Measurements from ENCODE around the gene PITPNM1. TPM values are rescaled to one million over a fixed set of nuclear protein-coding genes. Genes with fewer than 3 reads are reported as not detected.

The PITPNM1 gene
- total RNA-seq, 2 donors from 2014 or later: 8.6 to 24.4 TPM

- ATAC-seq: no peak
- DNase-seq: no peak
- Histone ChIP-seq H3K27me3 (no peaks in the 10 kb centered on the region), H3K36me3 (replicated peaks in 1 of 2; ENCODE audit: insufficient read depth in 1 of 2, low read depth in 2 of 2) (no peaks in the 10 kb centered on the region), H3K27ac (no peak overlapping the region), H3K4me3 (no peak overlapping the region), H3K4me1 (peaks cover 12% of the 10 kb centered on the region), H3K9me3 (no peaks in the 10 kb centered on the region)
- TF ChIP-seq CTCF (IDR thresholded peaks at IDR 0.05) (no peak), POLR2A (IDR thresholded peaks at IDR 0.05) (no peak)
- intact Hi-C loops (cut with DNase I): no loop called here
- WGBS, 2 donors: 60 to 79% methylated on average over 6 to 7 of the region's 7 CpGs
These were observed 32.3 kb downstream of the PITPNM1 start for GRCh38 chr11:67472882-67473281.

GRCh38 chr11:67470337-67471002 is 34.7 kb downstream of the PITPNM1 start:
- Histone ChIP-seq H3K27ac (no peak overlapping the region), H3K4me3 (no peak overlapping the region), H3K4me1 (peaks cover 37% of the 10 kb centered on the region), H3K27me3 (no peaks in the 10 kb centered on the region), H3K9me3 (no peaks in the 10 kb centered on the region), H3K36me3 (replicated peaks in 1 of 2; ENCODE audit: insufficient read depth in 1 of 2, low read depth in 2 of 2) (no peaks in the 10 kb centered on the region)
- DNase-seq (no peak), ATAC-seq (no peak)
- intact Hi-C loops (cut with DNase I): no loop called here
- no peak for TF ChIP-seq CTCF (IDR thresholded peaks at IDR 0.05)
- TF ChIP-seq POLR2A (IDR thresholded peaks at IDR 0.05): no peak
- 82 to 85% methylated on average over 8 of the region's 8 CpGs for WGBS, 2 donors

GRCh38 chr11:67469508-67469811 is 35.7 kb downstream of the PITPNM1 start:
- Histone ChIP-seq H3K4me3 (peak overlapping the region in 1 of 2 donors; percentile 8), H3K4me1 (peaks cover 44% of the 10 kb centered on the region), H3K27ac (peak overlapping the region; percentile 57 to 93 (median 84)), H3K36me3 (replicated peaks in 1 of 2; ENCODE audit: insufficient read depth in 1 of 2, low read depth in 2 of 2) (no peaks in the 10 kb centered on the region), H3K27me3 (no peaks in the 10 kb centered on the region), H3K9me3 (no peaks in the 10 kb centered on the region)
- ATAC-seq: no peak
- intact Hi-C loops (cut with DNase I): no loop called here
- TF ChIP-seq CTCF (IDR thresholded peaks at IDR 0.05) (no peak), POLR2A (IDR thresholded peaks at IDR 0.05) (no peak)
- 8 to 10% methylated on average over 7 to 9 of the region's 9 CpGs for WGBS, 2 donors
- DNase-seq: no peak

- Histone ChIP-seq H3K36me3 (replicated peaks in 1 of 2; ENCODE audit: insufficient read depth in 1 of 2, low read depth in 2 of 2) (no peaks in the 10 kb centered on the region), H3K9me3 (no peaks in the 10 kb centered on the region), H3K4me3 (peak within 1 kb of the TSS; percentile 85 to 89), H3K27ac (peak within 1 kb of the TSS; percentile 82 to 93 (median 87)), H3K4me1 (peaks cover 49% of the 10 kb centered on the region), H3K27me3 (no peaks in the 10 kb centered on the region)
- peak; percentile 91 to 95 (median 92) for DNase-seq
- TF ChIP-seq CTCF (IDR thresholded peaks at IDR 0.05) (peak; percentile 18 to 66 (median 48)), POLR2A (IDR thresholded peaks at IDR 0.05) (peak; percentile 83 to 95 (median 92))
- 0% methylated on average over 2 to 64 of the region's 76 CpGs for WGBS, 2 donors
- intact Hi-C loops (cut with DNase I): no loop called here
- ATAC-seq: peak; percentile 84
These were observed 36.2 kb downstream of the PITPNM1 start, which contains the start of gene TMEM134 for GRCh38 chr11:67468759-67469507. TMEM134 (minus strand) TSS chr11:67469251; CDS start chr11:67469192, 59 bp downstream.

All from body of pancreas (tissue), 4 donors.